ENCODE results near the gene CSRNP2.

Gene CSRNP2

GRCh38 chr12:51013441-51013840 is 70.0 kb downstream of the CSRNP2 start:
- Histone ChIP-seq H3K27me3 (ENCODE audit: low read depth, low read length) (no peaks in the 10 kb centered on the region), H3K4me3 (ENCODE audit: low read depth in 1 of 2, low read length in 2 of 2) (no peak overlapping the region), H3K27ac (ENCODE audit: low read length) (no peak overlapping the region), H3K9me3 (ENCODE audit: control insufficient read depth in 1 of 2, low read length in 2 of 2) (no peaks in the 10 kb centered on the region), H3K4me1 (ENCODE audit: control insufficient read depth in 1 of 2, insufficient read depth in 2 of 2, low read length in 2 of 2) (peaks cover 0 to 5% of the 10 kb centered on the region in 2 donors), H3K36me3 (ENCODE audit: control insufficient read depth in 1 of 2, insufficient read depth in 2 of 2, low read length in 2 of 2) (peaks cover 0 to 4% of the 10 kb centered on the region in 2 donors)

DNA sequence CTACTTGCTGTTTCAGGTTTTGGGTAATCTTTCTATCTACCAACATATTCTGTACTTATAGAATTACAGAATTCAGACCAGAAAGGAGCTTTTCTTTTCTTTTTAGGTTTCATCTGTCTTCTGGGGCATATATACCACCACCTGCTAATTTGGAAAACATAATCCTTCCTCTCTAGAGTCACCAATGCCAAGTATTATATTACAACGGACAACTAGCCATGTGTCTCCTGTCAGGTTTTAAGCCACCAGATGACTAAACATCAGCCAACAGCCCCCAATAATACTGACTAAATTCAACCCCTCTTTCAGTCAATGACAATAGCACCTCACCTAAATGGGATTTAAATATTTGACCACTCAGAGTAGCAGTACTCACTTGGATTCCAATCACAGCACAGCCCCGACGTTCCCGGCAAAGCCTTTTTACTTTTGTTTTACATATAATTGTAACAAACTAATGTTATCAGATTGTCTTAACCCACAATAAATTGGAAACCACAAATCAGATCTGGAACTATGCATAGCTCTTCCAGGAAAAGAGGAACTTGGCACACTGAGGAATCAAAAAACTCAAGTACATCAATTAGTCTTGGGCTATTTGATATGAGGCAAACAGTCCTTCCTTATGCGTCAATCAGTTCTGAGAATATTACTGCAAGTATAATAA is 70.7 kb downstream of the CSRNP2 start:
- H3K4me3 ChIP-seq (ENCODE audit: low read depth in 1 of 2, low read length in 2 of 2) = no peak overlapping the region
- peaks cover 0 to 5% of the 10 kb centered on the region in 2 donors for H3K4me1 ChIP-seq (ENCODE audit: control insufficient read depth in 1 of 2, insufficient read depth in 2 of 2, low read length in 2 of 2)
- no peaks in the 10 kb centered on the region for H3K27me3 ChIP-seq (ENCODE audit: low read depth, low read length)
- peaks cover 0 to 4% of the 10 kb centered on the region in 2 donors for H3K36me3 ChIP-seq (ENCODE audit: control insufficient read depth in 1 of 2, insufficient read depth in 2 of 2, low read length in 2 of 2)
- no peak overlapping the region for H3K27ac ChIP-seq (ENCODE audit: low read length)
- H3K9me3 ChIP-seq (ENCODE audit: control insufficient read depth in 1 of 2, low read length in 2 of 2) = no peaks in the 10 kb centered on the region

GRCh38 chr12:51011955-51012354 is 71.4 kb downstream of the CSRNP2 start:
- Histone ChIP-seq H3K4me3 (ENCODE audit: low read depth in 1 of 2, low read length in 2 of 2) (no peak overlapping the region), H3K27ac (ENCODE audit: low read length) (no peak overlapping the region), H3K27me3 (ENCODE audit: low read depth, low read length) (no peaks in the 10 kb centered on the region), H3K4me1 (ENCODE audit: control insufficient read depth in 1 of 2, insufficient read depth in 2 of 2, low read length in 2 of 2) (peaks cover 0 to 5% of the 10 kb centered on the region in 2 donors), H3K9me3 (ENCODE audit: control insufficient read depth in 1 of 2, low read length in 2 of 2) (no peaks in the 10 kb centered on the region), H3K36me3 (ENCODE audit: control insufficient read depth in 1 of 2, insufficient read depth in 2 of 2, low read length in 2 of 2) (peaks cover 0 to 4% of the 10 kb centered on the region in 2 donors)
